Measurements from ENCODE around the gene NUTM2F.
"Not testable (repeated sequence)": the region's sequence is repeated elsewhere in the genome, so short reads cannot be mapped to it uniquely, and the experiment has no call there.

NUTM2F gene

GRCh38 chr9:94315034-94315984, 13.1 kb downstream of the NUTM2F start:
- DNase-seq = not testable (repeated sequence)

DNA sequence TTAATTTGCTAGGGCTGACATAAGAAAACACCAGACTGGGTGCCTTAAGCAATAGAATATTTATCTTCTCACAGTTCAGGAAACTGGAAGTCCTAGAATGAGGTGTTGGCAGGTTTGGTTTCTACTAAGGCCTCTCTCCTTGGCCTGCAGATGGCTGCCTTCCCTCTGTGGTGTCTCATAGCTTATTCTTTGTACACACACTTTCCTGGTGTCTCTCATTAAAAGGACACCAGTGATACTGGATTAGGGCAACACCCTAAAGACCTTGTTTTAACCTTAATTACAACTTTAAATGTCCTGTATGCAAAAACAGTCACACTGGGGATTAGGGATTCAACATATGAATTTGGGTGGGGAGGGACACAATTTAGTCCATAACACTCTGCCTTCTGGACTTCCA, 25.1 kb downstream of the NUTM2F start:
- DNase-seq = no peak

DNA sequence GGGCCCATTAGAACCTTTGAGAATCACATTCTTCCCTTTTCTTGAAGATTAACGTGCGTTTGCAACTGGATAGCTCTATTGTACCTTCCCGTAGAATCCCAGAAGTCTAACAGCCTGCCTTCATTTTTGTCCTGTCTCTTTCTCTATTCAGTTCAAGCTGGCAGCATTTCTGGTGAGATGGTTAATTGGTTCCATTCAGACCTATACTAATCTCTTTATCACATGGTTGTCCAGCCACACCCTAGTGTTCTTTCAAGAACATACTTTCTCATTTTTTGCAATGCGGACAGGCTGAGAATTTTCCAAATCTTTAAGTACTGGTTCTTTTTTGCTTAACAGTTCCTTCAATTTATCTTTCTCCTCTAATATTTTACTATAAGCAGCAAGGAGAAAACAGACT, 26.0 kb downstream of the NUTM2F start:
- DNase-seq = no peak

- no peak for DNase-seq
Measured at GRCh38 chr9:94301583-94301982, 26.9 kb downstream of the NUTM2F start.

- no peak for DNase-seq
Measured at GRCh38 chr9:94300470-94301301, 27.8 kb downstream of the NUTM2F start.

- no peak for DNase-seq
Measured at GRCh38 chr9:94298949-94299599, 29.4 kb downstream of the NUTM2F start.

DNA sequence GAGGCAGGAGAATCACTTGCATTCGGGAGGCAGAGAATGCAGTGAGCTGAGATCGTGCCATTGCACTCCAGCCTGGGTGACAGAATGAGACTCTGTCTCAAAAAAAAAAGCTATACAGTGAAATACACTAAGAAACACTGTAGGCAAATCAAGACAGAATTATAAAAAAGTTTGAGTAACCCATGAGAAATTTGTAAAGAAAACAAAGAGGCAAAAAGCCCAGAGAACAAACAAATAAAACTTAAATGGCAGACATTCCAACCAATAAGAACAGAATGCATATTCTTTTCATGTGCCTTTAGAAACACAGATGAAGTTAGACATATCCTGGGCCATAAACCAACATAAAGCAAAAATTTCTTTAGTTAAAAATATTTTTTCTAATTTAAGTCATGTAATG, 38.8 kb downstream of the NUTM2F start:
- no peak for DNase-seq

DNA sequence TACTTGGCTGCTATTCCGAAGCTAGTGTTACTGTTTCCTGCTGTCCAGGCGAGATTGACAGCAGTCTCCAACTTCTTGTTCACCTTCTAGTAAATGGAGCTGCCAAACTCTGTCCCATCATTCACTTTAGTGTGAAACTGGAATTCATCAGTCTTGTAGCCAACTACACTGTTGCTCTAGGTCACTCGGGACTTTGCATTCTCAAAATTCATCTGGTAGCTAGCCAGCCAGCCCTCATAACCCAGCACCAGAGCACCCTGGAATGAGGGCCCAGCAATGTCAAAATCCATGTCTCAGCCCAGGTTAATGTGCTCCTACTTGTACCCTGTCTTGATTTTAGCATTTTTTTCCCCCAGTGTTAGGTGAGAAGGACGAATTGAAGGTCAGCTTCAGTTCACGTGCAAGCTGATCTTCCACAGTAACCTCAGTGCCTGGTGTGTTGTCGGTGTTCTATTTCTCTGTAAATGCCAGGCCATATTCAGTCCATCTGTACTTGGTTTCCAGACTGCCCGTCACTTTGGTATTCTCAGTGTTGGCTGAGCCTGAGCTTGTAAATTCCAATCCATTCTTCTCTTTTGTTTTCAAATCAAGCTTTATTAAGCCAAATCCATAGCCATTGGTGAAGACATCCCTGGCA, 40.4 kb downstream of the NUTM2F start:
- no peak for DNase-seq

GRCh38 chr9:94286116-94286515, 42.3 kb downstream of the NUTM2F start:
- DNase-seq = no peak

DNA sequence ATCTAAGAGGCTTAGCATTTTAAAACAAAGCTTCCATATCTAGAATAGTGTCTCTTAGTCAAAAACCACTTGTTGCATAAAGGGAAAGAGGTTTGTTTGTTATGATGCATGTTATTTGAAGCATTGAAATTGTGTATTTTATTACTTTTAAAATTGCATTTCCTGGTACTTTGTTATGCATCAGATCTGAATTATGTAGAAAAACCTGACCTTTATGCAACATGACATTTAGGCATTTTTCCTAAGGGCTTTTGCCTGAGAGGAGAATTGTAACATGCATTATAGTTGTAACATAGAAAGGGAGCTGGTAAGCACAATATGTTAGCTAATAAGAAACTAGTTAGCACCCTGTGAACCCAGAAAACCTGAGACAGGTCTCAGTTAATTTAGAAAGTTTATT, 47.3 kb downstream of the NUTM2F start:
- DNase-seq = no peak

- no peak for DNase-seq
Measured at GRCh38 chr9:94280409-94280989, 47.9 kb downstream of the NUTM2F start.

- no peak for DNase-seq
Measured at GRCh38 chr9:94277885-94278536, 50.4 kb downstream of the NUTM2F start.

GRCh38 chr9:94277029-94277428, 51.4 kb downstream of the NUTM2F start:
- DNase-seq = not testable (repeated sequence)

- DNase-seq = no peak
Measured at GRCh38 chr9:94270009-94270408, 58.4 kb downstream of the NUTM2F start.

- no peak for DNase-seq
Measured at GRCh38 chr9:94269264-94269663, 59.2 kb downstream of the NUTM2F start.

All from T-helper 9 cell (primary cell).